BJ (cell line): Measurements from ENCODE around the gene OR6K6. TPM values are rescaled to one million over a fixed set of nuclear protein-coding genes. Genes with fewer than 3 reads are reported as not detected.

ENCODE experiments used
- CTCF ChIA-PET: fragments of 350-600 bp; formaldehyde crosslinking; extraction: SDS; loops from one replicate; lab custom pipeline; 2021; ENCODE audit warnings: antibody characterized with exemption, inconsistent platforms; lab: Yijun Ruan, JAX
- POLR2A ChIA-PET: fragments of 300-600 bp; sonication (Branson Sonifier 250); formaldehyde crosslinking; extraction: SDS; loops from one replicate; lab custom pipeline; 2021; ENCODE audit warnings: antibody characterized with exemption; lab: Charles Lee
- DNase-seq: peaks from one replicate; pipeline ENCODE4 v3.0.0-alpha.2; 2011; ENCODE audit warnings: low read depth
- H3K27me3 ChIP-seq: 2 replicates; pipeline ENCODE4 v1.6.0; 2011; ENCODE audit warnings: low read length; ENCODE audit not compliant: control insufficient read depth, insufficient read depth
- H3K36me3 ChIP-seq: 2 replicates; pipeline ENCODE4 v1.5.1; 2011; ENCODE audit warnings: low read length; ENCODE audit not compliant: control insufficient read depth, insufficient read depth
- H3K4me3 ChIP-seq: 2 replicates; pipeline ENCODE4 v1.5.1; 2011; ENCODE audit warnings: low read depth, mild to moderate bottlenecking, control low read depth, low read length
- polyA plus RNA-seq: library from polyadenylated mRNA; depleted of rRNA; stranded (reverse); fragments of >200 nt; gene quantifications from 2 replicates; pipeline ENCODE4 v1.2.3, GENCODE V29; 2011; rRNA removed
- small RNA-seq: library from RNA; depleted of rRNA; stranded (forward); fragments of <200 nt; gene quantifications from one replicate; pipeline ENCODE3, GENCODE V24; 2012; ENCODE audit warnings: low replicate concordance, low read depth; ENCODE audit not compliant: insufficient read length
- TF ChIP-seq, protein P1 (sequence below): IDR thresholded peaks from 2 replicates; pipeline ENCODE4 v1.5.1; 2011; ENCODE audit warnings: low read depth, mild to moderate bottlenecking, control low read depth, inconsistent platforms, low read length, moderate library complexity; ENCODE audit not compliant: insufficient read depth

The OR6K6 gene
- polyA plus RNA-seq, 1 experiment = not detected

DNA sequence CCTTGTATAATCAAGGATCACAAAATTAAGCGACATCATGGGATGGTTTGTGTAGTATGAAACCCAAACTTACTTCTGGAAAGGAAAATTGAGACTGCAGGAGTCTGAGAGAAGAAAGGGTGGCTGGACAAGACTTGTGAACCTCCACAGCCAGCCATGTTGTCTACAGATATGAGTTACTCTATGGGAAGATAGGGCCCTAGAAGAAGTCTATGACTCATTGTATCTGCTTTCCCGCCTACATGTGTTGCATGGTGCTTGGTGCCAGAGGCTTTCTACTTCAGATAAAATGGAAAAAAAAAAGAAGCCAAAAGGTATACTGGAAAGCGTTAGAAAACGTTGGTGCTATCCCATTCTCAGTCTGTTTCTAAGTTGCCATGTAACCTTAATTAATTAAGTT, 45.2 kb downstream of the OR6K6 start:
- DNase-seq = no peak
- Histone ChIP-seq H3K4me3 (no peak overlapping the region), H3K27me3 (no peaks in the 10 kb centered on the region), H3K36me3 (no peaks in the 10 kb centered on the region)
- ChIA-PET POLR2A (no interaction called here), CTCF (no interaction called here)
- TF ChIP-seq, protein P1, sequence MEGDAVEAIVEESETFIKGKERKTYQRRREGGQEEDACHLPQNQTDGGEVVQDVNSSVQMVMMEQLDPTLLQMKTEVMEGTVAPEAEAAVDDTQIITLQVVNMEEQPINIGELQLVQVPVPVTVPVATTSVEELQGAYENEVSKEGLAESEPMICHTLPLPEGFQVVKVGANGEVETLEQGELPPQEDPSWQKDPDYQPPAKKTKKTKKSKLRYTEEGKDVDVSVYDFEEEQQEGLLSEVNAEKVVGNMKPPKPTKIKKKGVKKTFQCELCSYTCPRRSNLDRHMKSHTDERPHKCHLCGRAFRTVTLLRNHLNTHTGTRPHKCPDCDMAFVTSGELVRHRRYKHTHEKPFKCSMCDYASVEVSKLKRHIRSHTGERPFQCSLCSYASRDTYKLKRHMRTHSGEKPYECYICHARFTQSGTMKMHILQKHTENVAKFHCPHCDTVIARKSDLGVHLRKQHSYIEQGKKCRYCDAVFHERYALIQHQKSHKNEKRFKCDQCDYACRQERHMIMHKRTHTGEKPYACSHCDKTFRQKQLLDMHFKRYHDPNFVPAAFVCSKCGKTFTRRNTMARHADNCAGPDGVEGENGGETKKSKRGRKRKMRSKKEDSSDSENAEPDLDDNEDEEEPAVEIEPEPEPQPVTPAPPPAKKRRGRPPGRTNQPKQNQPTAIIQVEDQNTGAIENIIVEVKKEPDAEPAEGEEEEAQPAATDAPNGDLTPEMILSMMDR = no peak

DNA sequence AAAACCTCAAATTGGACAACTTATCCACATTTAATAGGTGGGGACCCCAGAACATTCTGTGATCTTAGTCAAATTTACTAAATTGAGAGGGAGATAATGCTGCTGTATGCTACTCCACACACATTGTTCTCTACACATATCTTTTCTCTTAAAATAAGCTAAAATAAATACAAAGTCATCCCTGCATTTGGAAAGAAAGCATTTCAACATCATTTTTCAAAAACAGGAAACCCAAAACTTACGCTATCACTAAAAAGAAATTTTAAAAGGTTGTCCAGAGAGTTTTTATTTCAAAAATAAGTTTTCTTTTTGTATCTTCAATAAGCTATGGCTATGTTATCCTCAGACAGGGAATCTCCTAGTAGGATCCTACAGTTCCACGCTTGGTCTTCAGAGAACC, 46.0 kb downstream of the OR6K6 start:
- TF ChIP-seq, protein P1 = no peak
- no peak for DNase-seq
- CTCF ChIA-PET = no interaction called here
- H3K27me3 ChIP-seq = no peaks in the 10 kb centered on the region
- POLR2A ChIA-PET = no interaction called here
- no peaks in the 10 kb centered on the region for H3K36me3 ChIP-seq
- H3K4me3 ChIP-seq = no peak overlapping the region

DNA sequence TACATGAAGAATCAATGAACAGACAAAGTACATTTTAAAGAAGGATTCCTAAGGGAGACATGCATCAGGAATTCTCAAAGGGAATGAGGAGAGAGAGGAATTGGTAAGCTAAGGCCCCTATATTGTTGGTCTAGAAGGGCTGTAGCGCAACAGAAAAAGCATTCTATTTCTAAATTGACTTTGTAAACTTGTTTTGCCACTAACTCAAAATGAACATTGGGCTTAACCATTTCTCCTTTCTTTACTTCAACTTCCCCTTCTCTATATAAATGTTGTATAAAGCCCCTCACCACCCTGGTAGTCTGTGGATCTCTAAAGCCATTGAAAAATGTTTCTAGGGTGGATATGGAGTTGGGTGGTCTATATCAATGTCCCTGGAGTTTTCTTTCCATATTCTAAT, 46.9 kb downstream of the OR6K6 start:
- no peaks in the 10 kb centered on the region for H3K27me3 ChIP-seq
- no peak overlapping the region for H3K4me3 ChIP-seq
- POLR2A ChIA-PET = no interaction called here
- no peaks in the 10 kb centered on the region for H3K36me3 ChIP-seq
- TF ChIP-seq, protein P1 = no peak
- DNase-seq = no peak
- CTCF ChIA-PET = no interaction called here

DNA sequence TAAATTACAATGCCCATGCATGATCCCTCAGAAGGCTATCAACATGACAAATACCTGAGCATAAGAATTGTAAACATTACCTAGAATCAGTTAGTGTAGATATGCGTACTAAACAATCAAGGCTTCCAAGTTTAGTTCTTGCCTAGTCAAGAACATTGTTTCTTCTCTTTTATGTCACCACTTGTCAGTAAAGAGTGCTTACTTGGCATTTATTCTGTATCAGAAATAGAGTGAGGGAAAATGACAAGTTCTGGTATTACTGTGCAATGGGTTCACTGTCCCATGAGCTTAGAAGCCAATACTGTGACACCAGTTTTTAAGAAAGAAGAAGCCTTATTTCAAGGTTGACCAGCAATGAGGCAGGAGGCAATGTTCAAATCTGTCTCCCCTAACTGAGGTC, 49.2 kb downstream of the OR6K6 start:
- Histone ChIP-seq H3K36me3 (no peaks in the 10 kb centered on the region), H3K27me3 (no peaks in the 10 kb centered on the region), H3K4me3 (no peak overlapping the region)
- DNase-seq = no peak
- ChIA-PET CTCF (interaction anchor here (0.8 kb wide), 1 partner anchor 16 kb away, joined by 3 read pairs; no protein-coding TSS in a partner anchor), POLR2A (no interaction called here)
- TF ChIP-seq, protein P1 = no peak

Small RNA genes lying within 50 kb of the gene (small RNA-seq; reads per million reads assigned to genes)
- gene OR2AQ1P = not detected

Other genes with a start within 250 kb of the OR6K6 start
- gene OR6Y1, start 200.3 kb upstream of the OR6K6 start, polyA plus RNA-seq = not detected in 2 replicates
- not detected in 2 replicates for gene OR6P1, start 184.1 kb upstream of the OR6K6 start, polyA plus RNA-seq
- not detected in 2 replicates for gene OR10X1, start 174.8 kb upstream of the OR6K6 start, polyA plus RNA-seq
- not detected in 2 replicates for gene OR10Z1, start 149.5 kb upstream of the OR6K6 start, polyA plus RNA-seq
- gene SPTA1, start 68.0 kb upstream of the OR6K6 start, polyA plus RNA-seq = not detected in 2 replicates
- not detected in 2 replicates for gene OR6K2, start 54.1 kb upstream of the OR6K6 start, polyA plus RNA-seq
- not detected in 2 replicates for gene OR6K3, start 34.0 kb upstream of the OR6K6 start, polyA plus RNA-seq
- gene OR6N1, start 17.5 kb downstream of the OR6K6 start, polyA plus RNA-seq = not detected in 2 replicates
- not detected in 2 replicates for gene OR6N2, start 26.5 kb downstream of the OR6K6 start, polyA plus RNA-seq
- gene MNDA, start 76.6 kb downstream of the OR6K6 start, polyA plus RNA-seq = not detected in 2 replicates
- not detected in 2 replicates for gene PYHIN1, start 176.8 kb downstream of the OR6K6 start, polyA plus RNA-seq